ENCODE results near the gene ZNF592.

GRCh38 chr15:84736375-84736774, 12.0 kb upstream of the ZNF592 start:
- TF ChIP-seq, protein P1, sequence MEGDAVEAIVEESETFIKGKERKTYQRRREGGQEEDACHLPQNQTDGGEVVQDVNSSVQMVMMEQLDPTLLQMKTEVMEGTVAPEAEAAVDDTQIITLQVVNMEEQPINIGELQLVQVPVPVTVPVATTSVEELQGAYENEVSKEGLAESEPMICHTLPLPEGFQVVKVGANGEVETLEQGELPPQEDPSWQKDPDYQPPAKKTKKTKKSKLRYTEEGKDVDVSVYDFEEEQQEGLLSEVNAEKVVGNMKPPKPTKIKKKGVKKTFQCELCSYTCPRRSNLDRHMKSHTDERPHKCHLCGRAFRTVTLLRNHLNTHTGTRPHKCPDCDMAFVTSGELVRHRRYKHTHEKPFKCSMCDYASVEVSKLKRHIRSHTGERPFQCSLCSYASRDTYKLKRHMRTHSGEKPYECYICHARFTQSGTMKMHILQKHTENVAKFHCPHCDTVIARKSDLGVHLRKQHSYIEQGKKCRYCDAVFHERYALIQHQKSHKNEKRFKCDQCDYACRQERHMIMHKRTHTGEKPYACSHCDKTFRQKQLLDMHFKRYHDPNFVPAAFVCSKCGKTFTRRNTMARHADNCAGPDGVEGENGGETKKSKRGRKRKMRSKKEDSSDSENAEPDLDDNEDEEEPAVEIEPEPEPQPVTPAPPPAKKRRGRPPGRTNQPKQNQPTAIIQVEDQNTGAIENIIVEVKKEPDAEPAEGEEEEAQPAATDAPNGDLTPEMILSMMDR (IDR thresholded peaks at IDR 0.05) = no peak
- TF ChIP-seq POLR2A (IDR thresholded peaks at IDR 0.05) (no peak), POLR2AphosphoS5 (IDR thresholded peaks at IDR 0.05) (no peak)
